GM15510 (cell line): ENCODE data around the gene TRIM2.

Experiments
- POLR2A ChIP-seq: IDR thresholded peaks from 3 replicates; pipeline ENCODE4 v1.6.1; 2011; ENCODE audit warnings: borderline replicate concordance; ENCODE audit not compliant: insufficient read length; ENCODE audit errors: extremely low read depth

Gene TRIM2

GRCh38 chr4:153211986-153212728, 7.9 kb downstream of the TRIM2 start:
- TF ChIP-seq POLR2A, result no peak

DNA sequence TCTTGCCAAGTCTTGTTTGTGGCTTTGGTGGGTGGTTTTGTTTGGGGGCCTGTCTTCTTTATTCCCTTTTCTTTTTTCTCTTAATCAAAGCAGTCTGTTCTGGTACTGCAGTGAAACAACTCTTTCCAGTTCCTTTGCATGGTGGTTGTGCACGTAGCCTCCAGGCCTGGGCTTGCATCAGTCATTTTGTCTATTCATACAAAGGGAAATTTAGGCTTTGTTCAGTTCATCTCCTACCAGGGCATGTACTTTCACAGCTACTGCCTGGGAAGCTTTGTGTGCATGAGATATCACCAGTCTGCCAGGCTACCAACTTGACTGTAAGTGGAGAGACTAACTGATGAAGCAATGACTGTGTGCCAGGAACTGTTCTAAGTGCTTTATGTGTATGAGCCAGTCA, 8.5 kb downstream of the TRIM2 start:
- no peak for TF ChIP-seq POLR2A

DNA sequence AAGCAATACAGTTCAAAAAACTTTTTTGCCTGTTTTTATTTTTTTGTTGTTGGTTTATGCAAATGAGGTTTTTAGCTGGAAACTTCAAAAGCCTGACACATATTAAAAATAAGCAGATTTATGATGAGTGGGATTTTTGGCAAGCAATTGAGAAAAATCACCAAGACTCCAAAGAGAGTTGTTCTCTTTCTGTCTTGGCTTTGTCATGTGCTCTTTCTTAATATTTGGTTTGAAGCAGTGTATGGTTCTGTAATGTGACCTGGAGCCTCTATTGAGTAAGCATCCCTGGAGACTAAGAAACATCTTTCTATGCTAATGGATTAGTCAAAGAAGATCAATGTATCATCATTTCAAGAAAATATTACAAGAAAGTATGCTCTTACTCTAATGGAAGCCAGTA, 11.7 kb downstream of the TRIM2 start:
- no peak for TF ChIP-seq POLR2A

- TF ChIP-seq POLR2A, result no peak
Measured at GRCh38 chr4:153216546-153216945, 12.3 kb downstream of the TRIM2 start.

DNA sequence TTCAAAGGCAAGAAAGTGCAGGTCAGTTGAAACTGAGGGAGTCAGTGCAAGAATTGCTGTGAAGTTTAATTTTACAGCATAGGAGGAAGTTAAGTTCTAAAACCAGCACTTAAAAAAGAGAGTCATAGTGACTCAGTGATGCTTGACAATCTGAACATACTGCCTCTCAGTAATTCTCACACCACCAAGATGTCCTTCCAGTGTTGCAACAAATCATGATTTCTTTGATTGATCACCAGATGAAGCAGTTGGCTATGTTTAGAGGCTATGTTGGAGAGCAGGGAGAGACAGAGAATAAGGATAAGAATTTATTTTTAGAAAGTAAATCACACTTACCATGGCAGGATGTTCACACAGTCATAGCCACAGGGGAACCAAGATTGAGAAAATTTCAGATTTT, 13.2 kb downstream of the TRIM2 start:
- no peak for TF ChIP-seq POLR2A

DNA sequence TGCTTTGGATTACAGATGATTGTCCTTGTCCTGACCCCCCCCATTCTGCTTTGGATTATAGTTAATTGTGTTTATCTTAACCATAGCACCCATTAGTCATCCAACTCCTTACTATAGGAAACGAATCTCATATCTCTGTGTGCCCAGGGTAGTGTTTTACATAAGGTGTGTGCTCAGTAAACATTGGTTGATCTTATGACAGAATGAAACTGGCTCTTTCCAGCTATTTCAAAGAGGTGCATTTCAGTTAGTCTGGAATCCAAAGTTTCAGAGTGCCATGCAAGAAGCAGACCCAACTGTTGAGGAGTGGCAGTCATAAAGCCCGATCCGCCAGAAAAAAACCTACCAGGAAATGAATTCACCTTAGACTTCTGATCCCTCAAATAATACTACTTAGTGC, 14.7 kb downstream of the TRIM2 start:
- TF ChIP-seq POLR2A, result no peak

DNA sequence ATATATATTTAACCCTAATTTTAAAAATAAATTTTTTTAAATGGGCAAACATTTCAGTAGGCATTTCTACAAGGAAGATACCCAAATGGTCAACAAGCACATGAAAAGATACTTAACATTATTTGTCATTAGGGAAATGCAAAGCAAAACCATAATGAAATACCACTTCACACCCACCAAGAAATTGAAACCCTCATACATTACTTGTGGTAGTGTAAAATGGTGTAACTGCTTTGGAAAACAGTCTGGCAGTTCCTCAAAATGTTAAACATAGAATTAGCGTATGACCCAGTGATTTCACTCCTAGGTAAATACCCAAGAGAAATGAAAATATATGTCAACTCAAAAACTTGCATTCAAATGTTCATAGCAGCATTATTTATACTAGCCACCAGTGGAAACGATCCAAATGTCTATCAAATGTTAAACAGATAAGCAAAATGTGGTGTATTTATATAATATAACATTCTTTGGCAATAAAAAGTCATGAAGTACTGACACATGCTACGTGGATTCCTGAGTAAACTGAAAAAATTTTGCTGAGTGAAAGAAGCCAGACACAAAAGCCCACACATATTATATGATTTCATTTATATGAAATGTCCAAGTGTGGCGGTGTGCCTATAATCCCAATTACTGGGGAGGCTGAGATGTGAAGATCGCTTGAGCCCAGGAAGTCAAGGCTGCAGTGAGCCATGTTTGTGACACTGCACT, 16.6 kb downstream of the TRIM2 start:
- no peak for TF ChIP-seq POLR2A

DNA sequence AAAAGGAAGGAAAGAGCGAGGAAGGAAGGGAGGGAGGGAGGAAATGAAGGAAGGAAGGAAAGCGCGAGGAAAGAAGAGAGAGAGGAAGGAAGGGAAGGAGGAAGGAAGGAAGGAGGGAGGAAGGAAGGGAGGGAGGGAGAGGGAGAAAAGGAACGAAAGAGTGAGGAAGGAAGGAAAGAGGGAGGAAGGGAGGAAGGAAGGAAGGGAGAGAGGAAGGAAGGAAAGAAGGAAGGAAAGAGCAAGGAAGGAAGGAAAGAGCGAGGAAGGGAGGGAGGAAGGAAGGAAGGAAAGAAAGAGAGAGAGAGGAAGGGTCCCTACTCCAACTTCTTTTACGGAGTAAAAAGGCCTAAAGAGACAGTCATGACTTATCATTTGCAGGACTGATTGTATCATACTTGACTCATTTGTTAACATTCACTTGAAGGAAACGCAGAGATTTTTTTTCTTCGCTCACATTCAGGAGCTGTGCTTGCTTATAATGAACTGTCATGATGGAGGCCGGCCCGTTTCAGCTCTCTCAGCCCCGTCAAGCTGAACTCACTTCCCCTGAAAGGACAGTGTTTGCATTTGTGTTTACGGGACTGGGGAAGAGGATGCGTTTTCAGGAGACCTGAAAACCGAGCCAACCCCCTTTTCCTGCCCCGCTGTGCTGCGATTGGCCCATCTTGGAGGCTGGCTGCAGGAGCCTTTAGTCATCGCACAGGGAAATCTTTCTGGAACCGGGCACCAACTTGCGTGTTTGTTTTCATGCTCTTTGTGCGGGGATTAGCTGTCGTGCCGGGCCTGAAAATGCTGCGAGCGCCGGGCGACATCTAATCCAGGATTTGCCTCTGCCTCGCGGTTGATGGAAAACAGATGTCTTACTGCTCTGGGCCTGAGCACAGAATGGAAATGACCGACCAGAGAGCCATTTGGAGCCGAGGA, 17.8 kb downstream of the TRIM2 start:
- no peak for TF ChIP-seq POLR2A

- TF ChIP-seq POLR2A, result no peak
Measured at GRCh38 chr4:153222707-153223426, 18.6 kb downstream of the TRIM2 start.

- TF ChIP-seq POLR2A, result no peak
Measured at GRCh38 chr4:153223427-153223801, 19.2 kb downstream of the TRIM2 start.

DNA sequence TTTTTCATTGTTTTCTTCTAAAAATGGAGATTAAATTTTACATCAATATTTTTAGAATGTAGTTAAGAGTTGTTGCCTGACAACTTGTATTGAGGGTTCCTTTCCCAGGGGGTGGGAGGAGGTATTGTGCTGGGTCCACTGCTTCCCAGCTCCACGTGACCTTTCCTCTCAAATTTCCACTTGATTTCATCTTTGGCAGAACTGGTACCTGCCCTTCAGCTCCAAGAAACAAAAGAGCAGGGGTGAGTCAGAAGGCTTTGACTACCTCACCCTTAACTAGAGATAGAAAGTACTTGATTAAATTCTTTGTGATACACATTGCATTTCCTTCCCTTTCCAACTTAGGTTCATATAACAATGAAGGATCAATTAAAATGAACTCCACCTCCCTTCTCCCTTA, 19.7 kb downstream of the TRIM2 start:
- no peak for TF ChIP-seq POLR2A

- TF ChIP-seq POLR2A, result no peak
Measured at GRCh38 chr4:153224474-153224873, 20.2 kb downstream of the TRIM2 start.

GRCh38 chr4:153227469-153228075, 23.3 kb downstream of the TRIM2 start:
- TF ChIP-seq POLR2A, result no peak

GRCh38 chr4:153228512-153229140, 24.4 kb downstream of the TRIM2 start:
- TF ChIP-seq POLR2A, result no peak

- no peak for TF ChIP-seq POLR2A
Measured at GRCh38 chr4:153229545-153229944, 25.3 kb downstream of the TRIM2 start.

DNA sequence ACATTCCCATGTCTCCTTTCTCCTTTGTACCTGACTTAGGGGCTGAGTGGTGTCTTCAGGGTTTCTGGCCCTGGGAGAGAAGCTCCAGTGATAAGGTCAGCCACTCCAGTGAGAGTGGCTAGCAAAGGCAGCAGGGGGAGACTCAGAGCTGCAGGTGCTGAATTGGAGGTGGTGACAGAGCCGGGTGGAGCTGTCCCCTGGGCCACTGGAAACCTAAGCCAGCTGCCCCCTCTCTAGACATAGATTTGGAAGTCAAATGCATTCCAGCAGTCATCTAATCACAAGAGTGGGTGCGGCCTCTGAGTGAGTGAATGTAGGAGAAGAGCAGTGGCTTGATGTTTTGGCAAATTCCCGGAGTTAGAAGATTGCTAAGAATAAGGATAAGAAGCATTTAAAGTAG, 28.5 kb downstream of the TRIM2 start:
- no peak for TF ChIP-seq POLR2A
